Thyroid gland (tissue), 4 donors: ENCODE results near the gene ZNF133. TPM values are rescaled to one million over a fixed set of nuclear protein-coding genes. Genes with fewer than 3 reads are reported as not detected.

Source experiments
- DNase-seq, 2 donors: peaks; one replicate each; pipeline ENCODE4 v3.0.0-alpha.2; 2019
- H3K27ac ChIP-seq, 3 donors: fragments of 200-600 bp; sonication (generic); 1 replicate in 2 of 3; 2 replicates in 1 of 3; pipeline ENCODE4 v1.5.1; 2016 to 2019; ENCODE audit warnings: mild to moderate bottlenecking in 1 of 3, moderate library complexity in 1 of 3
- H3K27me3 ChIP-seq: fragments of 200-600 bp; sonication (generic); one replicate; pipeline ENCODE4 v1.5.1; 2019
- H3K36me3 ChIP-seq, 2 donors: fragments of 200-600 bp; sonication (generic); one replicate each; pipeline ENCODE4 v1.5.1; 2016 to 2019
- H3K4me1 ChIP-seq, 2 donors: fragments of 200-600 bp; sonication (generic); one replicate each; pipeline ENCODE4 v1.5.1; 2017 to 2019
- H3K4me3 ChIP-seq, 3 donors: fragments of 200-600 bp; sonication (generic); replicated peaks in 1 of 3; 1 replicate in 2 of 3; 2 replicates in 1 of 3; pipeline ENCODE4 v1.5.1; 2016; ENCODE audit warnings: mild to moderate bottlenecking in 1 of 3
- H3K9me3 ChIP-seq: fragments of 200-600 bp; sonication (generic); one replicate; pipeline ENCODE4 v1.5.1; 2017
- POLR2A ChIP-seq, 2 donors: fragments of 450-650 bp; IDR thresholded peaks; one replicate each; pipeline ENCODE4 v1.6.1; 2017; ENCODE audit warnings: antibody characterized with exemption in 2 of 2, mild to moderate bottlenecking in 2 of 2, moderate library complexity in 1 of 2
- WGBS, 2 donors: methylation state at CpG; one replicate each; pipeline ENCODE4 v1.1.5; 2017; 5-methylcytosine and 5-hydroxymethylcytosine counted together
- intact Hi-C: fragments of 100-400 bp; cut with DNase I; formaldehyde crosslinking; loops from one replicate; pipeline ENCODE4 v1.15.1; 2023
- total RNA-seq, 4 donors: library from RNA; depleted of rRNA; stranded (reverse); fragments of >200 nt; gene quantifications; one replicate each; pipeline ENCODE4 v1.2.3, GENCODE V29; 2016
- TF ChIP-seq, protein P1 (sequence below), 6 experiments: fragments of 200-600 bp in 3 of 6; fragments of 450-650 bp in 3 of 6; sonication (generic) in 3 of 6; IDR thresholded peaks; one replicate each; pipeline ENCODE4 v1.5.1; 2016 to 2019; ENCODE audit warnings: antibody characterized with exemption in 6 of 6, mild to moderate bottlenecking in 2 of 6, inconsistent platforms in 1 of 6, moderate library complexity in 1 of 6

Gene ZNF133
- total RNA-seq, 4 donors from 2014 or later, result 14.8 to 17.3 (median 15.9) TPM

DNA sequence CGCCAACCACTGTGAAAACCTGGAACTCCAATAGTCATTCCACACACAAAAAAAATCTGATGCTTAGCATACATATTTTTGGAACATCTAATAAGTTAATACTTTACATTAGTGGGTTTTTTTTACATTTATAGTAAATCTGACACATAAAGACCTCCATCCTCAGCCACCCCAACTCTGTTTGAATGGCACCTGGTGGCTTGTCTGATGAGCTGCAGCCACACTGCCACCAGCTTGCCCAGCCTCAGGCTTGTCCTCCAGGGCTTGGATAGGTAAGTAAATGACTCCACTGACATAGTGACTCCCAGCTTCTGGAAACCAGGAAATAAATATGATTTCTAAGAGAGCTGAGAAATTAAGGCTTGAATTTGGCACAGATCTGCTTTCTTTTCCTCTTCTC, 71.5 kb downstream of the ZNF133 start:
- Histone ChIP-seq H3K27me3 (no peaks in the 10 kb centered on the region), H3K27ac (no peak overlapping the region), H3K9me3 (no peaks in the 10 kb centered on the region), H3K4me3 (no peak overlapping the region), H3K4me1 (no peaks in the 10 kb centered on the region), H3K36me3 (no peaks in the 10 kb centered on the region)
- intact Hi-C loops, result no loop called here
- 96 to 97% methylated on average over 1 of the region's 1 CpG for WGBS, 2 donors
- DNase-seq, result no peak
- TF ChIP-seq, protein P1, sequence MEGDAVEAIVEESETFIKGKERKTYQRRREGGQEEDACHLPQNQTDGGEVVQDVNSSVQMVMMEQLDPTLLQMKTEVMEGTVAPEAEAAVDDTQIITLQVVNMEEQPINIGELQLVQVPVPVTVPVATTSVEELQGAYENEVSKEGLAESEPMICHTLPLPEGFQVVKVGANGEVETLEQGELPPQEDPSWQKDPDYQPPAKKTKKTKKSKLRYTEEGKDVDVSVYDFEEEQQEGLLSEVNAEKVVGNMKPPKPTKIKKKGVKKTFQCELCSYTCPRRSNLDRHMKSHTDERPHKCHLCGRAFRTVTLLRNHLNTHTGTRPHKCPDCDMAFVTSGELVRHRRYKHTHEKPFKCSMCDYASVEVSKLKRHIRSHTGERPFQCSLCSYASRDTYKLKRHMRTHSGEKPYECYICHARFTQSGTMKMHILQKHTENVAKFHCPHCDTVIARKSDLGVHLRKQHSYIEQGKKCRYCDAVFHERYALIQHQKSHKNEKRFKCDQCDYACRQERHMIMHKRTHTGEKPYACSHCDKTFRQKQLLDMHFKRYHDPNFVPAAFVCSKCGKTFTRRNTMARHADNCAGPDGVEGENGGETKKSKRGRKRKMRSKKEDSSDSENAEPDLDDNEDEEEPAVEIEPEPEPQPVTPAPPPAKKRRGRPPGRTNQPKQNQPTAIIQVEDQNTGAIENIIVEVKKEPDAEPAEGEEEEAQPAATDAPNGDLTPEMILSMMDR (IDR thresholded peaks at IDR 0.05), result no peak
- no peak for TF ChIP-seq POLR2A (IDR thresholded peaks at IDR 0.05)

- Histone ChIP-seq H3K9me3 (no peaks in the 10 kb centered on the region), H3K27me3 (no peaks in the 10 kb centered on the region), H3K4me1 (no peaks in the 10 kb centered on the region), H3K36me3 (no peaks in the 10 kb centered on the region), H3K27ac (no peak overlapping the region), H3K4me3 (no peak overlapping the region)
- intact Hi-C loops, result no loop called here
- DNase-seq, result no peak
- TF ChIP-seq POLR2A (IDR thresholded peaks at IDR 0.05), result no peak
- TF ChIP-seq, protein P1 (IDR thresholded peaks at IDR 0.05), result no peak
- 18 to 50% methylated on average over 1 of the region's 1 CpG for WGBS, 2 donors
Observed at GRCh38 chr20:18360635-18361034, 72.3 kb downstream of the ZNF133 start.

- DNase-seq, result no peak
- TF ChIP-seq, protein P1 (IDR thresholded peaks at IDR 0.05), result no peak
- TF ChIP-seq POLR2A (IDR thresholded peaks at IDR 0.05), result no peak
- no peaks in the 10 kb centered on the region for H3K4me1 ChIP-seq
- intact Hi-C loops, result no loop called here
- WGBS, 2 donors, result 85 to 97% methylated on average over 1 of the region's 1 CpG
- no peaks in the 10 kb centered on the region for H3K9me3 ChIP-seq
- H3K27ac ChIP-seq, result no peak overlapping the region
- H3K27me3 ChIP-seq, result no peaks in the 10 kb centered on the region
- H3K4me3 ChIP-seq, result no peak overlapping the region
- H3K36me3 ChIP-seq, result no peaks in the 10 kb centered on the region
Observed at GRCh38 chr20:18361678-18362077, 73.4 kb downstream of the ZNF133 start.

DNA sequence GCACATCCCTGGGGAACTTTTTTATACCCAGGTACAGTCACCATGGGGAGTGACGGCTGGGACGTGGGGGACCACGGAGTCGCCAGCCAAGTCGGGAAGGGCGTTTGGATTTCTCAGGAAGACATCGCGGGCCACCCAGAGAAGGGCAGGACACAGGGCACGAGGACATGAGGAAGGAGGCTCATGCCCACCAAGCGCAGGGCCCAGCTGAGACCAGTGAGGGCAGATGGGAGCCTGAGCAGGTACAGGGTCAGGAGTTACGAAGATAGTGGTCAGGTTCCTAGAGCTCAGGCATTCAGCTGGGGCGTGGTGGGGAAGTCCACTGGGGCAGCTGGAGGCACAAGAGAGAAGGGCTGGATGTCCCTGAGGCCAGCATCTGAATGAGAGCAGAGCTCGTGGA, 74.6 kb downstream of the ZNF133 start:
- WGBS, 2 donors, result 92 to 93% methylated on average over 13 of the region's 13 CpGs
- Histone ChIP-seq H3K27ac (no peak overlapping the region), H3K27me3 (no peaks in the 10 kb centered on the region), H3K36me3 (no peaks in the 10 kb centered on the region), H3K4me1 (no peaks in the 10 kb centered on the region), H3K4me3 (no peak overlapping the region), H3K9me3 (no peaks in the 10 kb centered on the region)
- no peak for DNase-seq
- intact Hi-C loops, result no loop called here
- TF ChIP-seq, protein P1 (IDR thresholded peaks at IDR 0.05), result no peak
- no peak for TF ChIP-seq POLR2A (IDR thresholded peaks at IDR 0.05)

GRCh38 chr20:18363708-18364107, 75.4 kb downstream of the ZNF133 start:
- H3K9me3 ChIP-seq, result no peaks in the 10 kb centered on the region
- H3K27me3 ChIP-seq, result no peaks in the 10 kb centered on the region
- H3K4me3 ChIP-seq, result no peak overlapping the region
- TF ChIP-seq POLR2A (IDR thresholded peaks at IDR 0.05), result no peak
- TF ChIP-seq, protein P1 (IDR thresholded peaks at IDR 0.05), result no peak
- no peak for DNase-seq
- intact Hi-C loops, result no loop called here
- no peak overlapping the region for H3K27ac ChIP-seq
- WGBS, 2 donors, result 82% methylated on average over 2 of the region's 2 CpGs
- no peaks in the 10 kb centered on the region for H3K4me1 ChIP-seq
- no peaks in the 10 kb centered on the region for H3K36me3 ChIP-seq
